ENCODE data around the gene GALNT18. TPM values are rescaled to one million over a fixed set of nuclear protein-coding genes. Genes with fewer than 3 reads are reported as not detected.
A peak's percentile ranks its signal among the peaks of the same experiment; 100 is the strongest.

The GALNT18 gene
- total RNA-seq, 1 experiment from 2014 or later: 1.7 TPM

GRCh38 chr11:11584530-11584810, 37.3 kb downstream of the GALNT18 start:
- Histone ChIP-seq H3K23me2 (ENCODE audit: insufficient read length, low read depth, low read length, poor library complexity, severe bottlenecking) (no peaks in the 10 kb centered on the region), H2BK5ac (ENCODE audit: insufficient read length, low read length) (no peak overlapping the region), H4K5ac (ENCODE audit: insufficient read length, low read depth, low read length) (no peak overlapping the region), H3K9ac (ENCODE audit: extremely low read depth, insufficient read length, low read length) (no peak overlapping the region), H2AK5ac (ENCODE audit: insufficient read length, low read length) (no peak overlapping the region), H3K9me3 (ENCODE audit: control insufficient read depth, low read depth, low read length) (no peaks in the 10 kb centered on the region), H2BK20ac (ENCODE audit: low read depth, low read length, poor library complexity, severe bottlenecking) (no peak overlapping the region), H3K79me2 (ENCODE audit: insufficient read depth, low read length) (no peaks in the 10 kb centered on the region), H3K23ac (ENCODE audit: insufficient read length, low read depth, low read length) (no peak overlapping the region), H3K4me1 (ENCODE audit: insufficient read depth, low read length) (peaks cover 2% of the 10 kb centered on the region; the same call in 1 of the 2 replicates), H3T11ph (ENCODE audit: low read length) (no peak overlapping the region), H3K18ac (ENCODE audit: insufficient read length, low read depth, low read length) (no peak overlapping the region), H4K8ac (replicated peaks; ENCODE audit: insufficient read length, low read depth, low read length) (no peak overlapping the region), H3K27ac (ENCODE audit: insufficient read length, low read depth, low read length) (no peak overlapping the region), H3K79me1 (ENCODE audit: insufficient read depth, low read depth, low read length, poor library complexity, severe bottlenecking) (no peaks in the 10 kb centered on the region), H4K91ac (ENCODE audit: insufficient read length, low read depth, low read length) (no peak overlapping the region), H3K4ac (ENCODE audit: low read depth, low read length) (no peak overlapping the region), H3K56ac (ENCODE audit: insufficient read length, low read depth, low read length) (no peak overlapping the region), H2BK15ac (ENCODE audit: low read depth, low read length) (no peak overlapping the region), H3K4me2 (ENCODE audit: insufficient read depth, insufficient read length, low read length) (no peak overlapping the region), H2BK120ac (ENCODE audit: low read depth, low read length, poor library complexity, severe bottlenecking) (no peak overlapping the region), H2BK12ac (ENCODE audit: insufficient read length, low read depth, low read length) (no peak overlapping the region), H3K27me3 (ENCODE audit: insufficient read depth, low read length) (no peaks in the 10 kb centered on the region; the same call in 1 of the 2 replicates), H2AFZ (ENCODE audit: low read length) (no peak overlapping the region), H3K14ac (ENCODE audit: insufficient read depth, low read length) (no peak overlapping the region), H4K20me1 (ENCODE audit: control insufficient read depth, insufficient read depth, insufficient read length) (no peaks in the 10 kb centered on the region)
- no peak for TF ChIP-seq CTCF (conservative IDR thresholded peaks at IDR 0.05)
- no CpG with 5 or more reads among the region's 5 CpGs for whole genome bisulfite sequencing (ENCODE audit: extremely low coverage, insufficient read length, low lambda C conversion rate)
- H3K9me3 Mint-ChIP-seq: no peaks in the 10 kb centered on the region
- DNase-seq: peak; percentile 5
- H3K4me1 Mint-ChIP-seq: peaks cover 14 to 20% of the 10 kb centered on the region in 2 experiments
- H3K4me3 Mint-ChIP-seq: no peak overlapping the region
- H3K27ac Mint-ChIP-seq: no peak overlapping the region
- H3K36me3 Mint-ChIP-seq (ENCODE audit: insufficient read depth in 1 of 3, low read depth in 3 of 3): no peaks in the 10 kb centered on the region; a peak in 1 of 7 replicates
- no peaks in the 10 kb centered on the region; the same call in 1 of the 2 replicates for H3K27me3 Mint-ChIP-seq (ENCODE audit: low read depth)
